Spleen (tissue), 7 donors: ENCODE results near the gene DOCK11.

Experiments
- POLR2A ChIP-seq, 3 donors: fragments of 450-650 bp; IDR thresholded peaks; one replicate each; pipeline ENCODE4 v1.5.1; 2017; ENCODE audit warnings: antibody characterized with exemption in 3 of 3, mild to moderate bottlenecking in 1 of 3
- POLR2AphosphoS5 ChIP-seq, 3 donors: sonication (generic); formaldehyde crosslinking; IDR thresholded peaks; one replicate each; pipeline ENCODE4 v1.5.1; 2017; ENCODE audit warnings: antibody characterized with exemption in 3 of 3
- TF ChIP-seq, protein P1 (sequence below), 11 experiments: fragments of 200-600 bp in 7 of 11; fragments of 450-650 bp in 4 of 11; sonication (generic) in 4 of 11; IDR thresholded peaks in 8 of 11; conservative IDR thresholded peaks in 3 of 11; 1 replicate in 7 of 11; 2 replicates in 4 of 11; pipeline versions ENCODE4 v1.4.0 to v1.8.0; 2016 to 2021; ENCODE audit warnings: antibody characterized with exemption in 11 of 11, inconsistent platforms in 4 of 11, mild to moderate bottlenecking in 1 of 11
- donor health status: DM: no; HTN: no; CAD: no; lungs with moderate emphysema.
- donor health status: DM: no; HTN: no; CAD: no.
- donor health status: DM: no; HTN: no; CAD: no.

DNA sequence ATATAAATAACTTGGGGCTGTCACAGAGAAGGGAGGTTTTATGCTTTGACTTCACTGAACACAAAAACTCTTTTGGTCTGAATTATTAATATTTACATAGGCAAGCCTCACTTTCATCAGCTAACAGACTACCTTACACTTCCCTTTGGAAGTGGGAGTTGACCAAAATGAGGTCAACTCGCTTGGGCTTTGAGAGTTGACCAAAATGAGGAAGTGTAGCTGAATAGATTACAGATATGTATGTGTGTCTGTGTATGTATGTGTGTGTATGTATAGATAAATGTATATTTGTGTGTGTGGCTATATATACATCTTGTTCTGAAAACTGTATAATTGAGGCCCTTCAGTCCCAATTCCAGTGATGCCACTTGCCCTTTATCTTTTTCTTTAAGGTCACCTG is 118.5 kb downstream of the DOCK11 start:
- TF ChIP-seq, protein P1, sequence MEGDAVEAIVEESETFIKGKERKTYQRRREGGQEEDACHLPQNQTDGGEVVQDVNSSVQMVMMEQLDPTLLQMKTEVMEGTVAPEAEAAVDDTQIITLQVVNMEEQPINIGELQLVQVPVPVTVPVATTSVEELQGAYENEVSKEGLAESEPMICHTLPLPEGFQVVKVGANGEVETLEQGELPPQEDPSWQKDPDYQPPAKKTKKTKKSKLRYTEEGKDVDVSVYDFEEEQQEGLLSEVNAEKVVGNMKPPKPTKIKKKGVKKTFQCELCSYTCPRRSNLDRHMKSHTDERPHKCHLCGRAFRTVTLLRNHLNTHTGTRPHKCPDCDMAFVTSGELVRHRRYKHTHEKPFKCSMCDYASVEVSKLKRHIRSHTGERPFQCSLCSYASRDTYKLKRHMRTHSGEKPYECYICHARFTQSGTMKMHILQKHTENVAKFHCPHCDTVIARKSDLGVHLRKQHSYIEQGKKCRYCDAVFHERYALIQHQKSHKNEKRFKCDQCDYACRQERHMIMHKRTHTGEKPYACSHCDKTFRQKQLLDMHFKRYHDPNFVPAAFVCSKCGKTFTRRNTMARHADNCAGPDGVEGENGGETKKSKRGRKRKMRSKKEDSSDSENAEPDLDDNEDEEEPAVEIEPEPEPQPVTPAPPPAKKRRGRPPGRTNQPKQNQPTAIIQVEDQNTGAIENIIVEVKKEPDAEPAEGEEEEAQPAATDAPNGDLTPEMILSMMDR (IDR thresholded peaks at IDR 0.05 in 8 of 11, conservative IDR thresholded peaks at IDR 0.05 in 3 of 11) = no peak
- TF ChIP-seq POLR2AphosphoS5 (IDR thresholded peaks at IDR 0.05) (no peak), POLR2A (IDR thresholded peaks at IDR 0.05) (no peak)
